DLD1 (cell line): ENCODE measurements around the gene KIF24.
"Not testable (repeated sequence)": the region's sequence is repeated elsewhere in the genome, so short reads cannot be mapped to it uniquely, and the experiment has no call there.

ENCODE experiments used
- in situ Hi-C: cut with HindIII; loops from 2 replicates; pipeline ENCODE4 v1.10.0; 2017; ENCODE audit warnings: low sequenced_read_pairs

The KIF24 gene

DNA sequence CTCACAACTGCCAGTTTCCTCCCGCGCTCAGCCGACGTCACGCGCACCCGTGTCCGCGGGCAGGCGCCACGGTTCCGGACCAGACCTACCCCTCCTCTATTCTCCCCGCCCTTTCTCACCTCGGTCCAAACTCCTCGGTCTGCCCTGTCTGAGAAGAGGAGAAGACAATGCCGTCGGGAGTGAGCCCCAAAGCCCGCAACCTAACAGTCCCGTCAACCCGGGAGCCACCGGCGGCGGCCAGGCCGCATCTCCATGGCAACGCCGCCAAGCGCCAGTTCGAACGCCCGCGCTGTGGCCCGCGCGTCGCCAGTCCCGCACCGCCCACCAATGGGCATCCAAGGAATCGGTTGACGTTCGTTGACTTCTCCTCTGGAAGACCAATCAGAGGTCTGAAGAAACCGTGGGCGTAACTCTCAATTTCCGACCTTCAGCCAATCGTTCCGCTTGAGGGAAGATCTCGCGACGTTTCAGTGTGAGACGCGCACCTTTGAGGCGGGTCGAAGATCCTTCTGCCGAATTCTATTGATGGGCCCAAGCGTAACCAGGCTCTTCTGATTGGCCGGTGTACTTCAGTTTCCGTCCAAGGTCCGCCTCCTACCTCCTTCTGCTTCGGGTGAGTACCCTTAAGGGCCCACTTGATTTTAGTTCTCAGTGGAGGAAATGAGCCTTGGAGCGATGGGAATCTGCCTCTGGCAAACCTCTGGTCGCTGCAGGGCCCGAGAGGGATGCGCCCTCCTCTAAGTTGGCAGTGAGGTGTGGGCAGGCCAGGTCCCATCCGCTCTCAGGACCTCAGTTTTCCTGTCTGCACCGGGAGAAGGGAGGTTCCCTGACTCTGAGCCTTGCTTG lies at the start of gene KIF24, which contains the start of gene NUDT2:
KIF24 (minus strand) TSS at position 282 of the 846 bp plus-strand sequence. CDS start 17,922 bp downstream, outside the sequence.
NUDT2 (plus strand) TSS at position 583 of the 846 bp plus-strand sequence. CDS start 9,471 bp downstream, outside the sequence.
- in situ Hi-C loops = no loop called here

GRCh38 chr9:34378376-34379060 lies 49.5 kb upstream of the KIF24 start:
- in situ Hi-C loops = no loop called here

- in situ Hi-C loops = no loop called here
Measured at GRCh38 chr9:34377404-34377746, 48.3 kb upstream of the KIF24 start.

DNA sequence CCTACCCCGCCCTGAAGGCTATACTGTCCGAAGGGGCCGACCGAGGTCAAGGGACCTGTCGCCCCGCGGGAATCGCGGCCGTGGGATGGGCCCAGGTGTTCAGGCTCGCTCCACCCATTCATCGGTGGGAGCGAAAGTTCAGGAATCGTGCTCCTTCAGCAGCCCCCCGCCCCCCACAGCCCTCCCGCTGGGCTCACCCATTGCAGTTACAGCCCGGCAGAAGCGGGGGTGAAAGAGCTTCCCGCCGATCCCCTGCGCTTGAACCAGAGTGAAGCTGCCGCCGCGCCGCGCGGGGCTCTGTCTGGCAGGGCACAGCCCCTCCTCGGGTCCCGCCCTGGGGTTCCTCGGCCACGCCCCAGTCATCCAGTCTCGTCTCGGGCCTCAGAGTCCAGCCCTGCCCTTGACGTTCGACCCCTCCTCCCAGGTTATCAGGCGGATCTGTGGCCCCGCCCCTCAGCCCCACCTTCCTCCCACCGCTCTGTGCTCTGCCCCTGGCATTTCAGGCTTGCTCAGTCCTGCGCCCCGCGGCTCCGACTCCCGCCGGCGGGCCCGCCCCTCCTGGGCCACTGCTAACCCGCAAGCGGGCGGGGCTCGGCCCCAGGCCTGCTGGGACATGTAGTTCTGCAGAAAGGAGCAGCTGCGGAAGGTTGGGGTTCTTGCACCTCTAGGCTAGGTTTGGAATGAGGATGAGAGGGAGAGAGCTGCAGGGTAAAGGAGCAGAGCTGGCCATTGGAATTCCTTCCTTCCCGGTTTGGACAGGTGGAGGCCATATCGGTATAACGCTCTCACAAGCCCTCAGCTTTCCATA lies 47.7 kb upstream of the KIF24 start, which contains the start of gene MYORG:
MYORG (minus strand) TSS at position 303 of the 808 bp plus-strand sequence. CDS start 3,955 bp downstream, outside the sequence.
- in situ Hi-C loops = no loop called here

- in situ Hi-C loops = no loop called here
Measured at GRCh38 chr9:34375901-34376595, 47.0 kb upstream of the KIF24 start.

DNA sequence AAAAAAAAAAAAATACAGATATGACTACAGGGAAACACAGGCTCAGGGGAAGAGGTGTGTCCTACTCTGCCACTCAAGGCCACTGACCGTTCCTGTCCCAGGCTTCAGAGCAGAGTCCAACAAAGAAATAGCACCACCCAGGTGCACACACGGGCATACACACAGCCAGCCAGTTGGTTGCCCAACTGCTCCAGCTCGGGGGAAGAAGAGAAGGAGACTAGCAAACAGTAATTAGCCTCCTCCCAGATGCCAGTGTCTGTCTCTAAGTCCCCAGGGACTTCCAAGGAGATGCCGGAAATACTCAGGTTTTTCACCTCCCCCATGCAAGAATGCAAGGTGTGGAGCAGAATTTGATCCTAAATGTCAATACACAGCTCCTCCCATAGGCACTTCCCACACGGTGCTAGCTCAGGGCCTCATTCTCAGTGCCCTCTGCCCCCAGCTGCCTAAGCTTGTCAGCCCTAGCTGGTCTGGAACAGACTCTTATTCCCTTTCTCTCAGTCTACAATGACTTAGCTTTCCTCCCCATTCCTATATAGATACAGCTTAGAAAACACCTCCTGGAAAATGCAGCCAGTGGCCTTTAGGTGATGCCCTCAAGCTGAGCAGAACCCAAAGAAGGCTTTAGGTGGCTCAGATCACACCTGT lies 46.0 kb upstream of the KIF24 start:
- in situ Hi-C loops = no loop called here

- in situ Hi-C loops = no loop called here
Measured at GRCh38 chr9:34374339-34374738, 45.3 kb upstream of the KIF24 start.

DNA sequence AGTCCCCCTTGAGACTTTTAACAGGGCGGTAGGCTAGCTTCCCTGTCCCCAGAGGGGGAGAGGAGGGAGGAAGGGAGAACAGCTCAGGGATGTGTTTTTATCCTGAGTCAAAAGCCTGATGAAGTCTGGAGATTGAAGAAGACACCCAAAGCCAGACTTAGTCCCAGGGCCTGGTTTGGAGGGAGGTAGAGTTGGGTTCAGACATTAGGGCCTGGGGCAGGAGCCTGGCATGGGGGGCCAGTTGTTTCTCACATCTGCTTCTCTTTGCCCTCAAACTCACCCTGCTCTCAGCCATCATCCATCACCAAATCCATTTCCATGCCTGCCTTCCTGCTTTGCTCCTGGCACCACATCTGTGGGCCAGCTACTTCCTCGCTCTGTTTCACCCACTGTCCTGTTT lies 44.7 kb upstream of the KIF24 start:
- in situ Hi-C loops = no loop called here

- in situ Hi-C loops = no loop called here
Measured at GRCh38 chr9:34372467-34373011, 43.5 kb upstream of the KIF24 start.

GRCh38 chr9:34371886-34372466 lies 42.9 kb upstream of the KIF24 start:
- in situ Hi-C loops = no loop called here

GRCh38 chr9:34370970-34371880 lies 42.2 kb upstream of the KIF24 start:
- in situ Hi-C loops = no loop called here

DNA sequence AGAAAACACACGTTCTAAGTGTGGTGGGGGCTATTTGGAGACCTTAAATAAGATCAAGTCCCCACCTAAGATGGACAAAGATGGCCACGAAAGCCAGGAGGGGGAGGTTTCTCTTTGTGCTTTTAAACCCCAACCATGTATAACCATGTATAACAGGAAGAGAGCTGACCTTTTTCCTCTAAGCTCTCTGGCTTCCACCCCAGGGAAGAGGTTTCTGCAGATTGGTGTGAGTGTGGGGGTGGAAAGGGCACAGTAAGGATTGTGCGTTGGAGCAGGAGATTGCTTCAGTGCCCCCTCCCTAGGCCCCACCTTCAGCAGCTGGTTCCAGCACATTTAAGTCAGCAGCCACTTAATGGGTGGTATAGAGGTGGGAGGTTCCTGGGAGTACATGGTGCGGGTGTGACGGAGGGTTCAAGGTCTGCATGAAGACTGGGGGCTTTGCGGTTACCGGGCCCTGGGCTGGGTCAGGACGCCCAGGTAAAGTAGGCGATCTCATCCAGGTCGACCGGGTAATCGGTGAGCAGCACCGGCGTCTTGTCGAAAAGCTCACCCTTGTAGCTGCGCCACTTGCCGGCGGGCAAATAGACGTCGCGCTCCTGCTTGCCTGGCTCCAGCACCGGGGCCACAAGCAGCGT lies 41.4 kb upstream of the KIF24 start:
- in situ Hi-C loops = no loop called here

DNA sequence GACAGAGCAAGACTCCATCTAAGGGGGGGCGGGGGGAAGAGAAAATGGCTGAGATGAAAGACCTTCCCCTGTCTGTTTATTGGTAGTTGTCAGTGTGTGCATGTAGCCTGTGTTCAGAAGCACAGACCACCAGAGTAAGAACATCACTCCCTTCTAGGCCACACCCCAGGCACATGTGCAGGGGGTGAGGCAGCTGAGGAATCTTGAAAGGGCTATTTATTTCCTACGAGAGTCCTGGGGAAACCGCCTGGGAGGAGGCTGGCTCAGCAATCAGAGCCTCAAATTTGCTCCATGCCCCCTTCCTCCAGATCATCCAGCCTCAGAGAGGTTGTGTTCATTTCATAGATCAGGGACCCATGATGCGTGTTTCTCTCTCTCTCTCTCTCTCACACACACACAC lies 40.6 kb upstream of the KIF24 start:
- in situ Hi-C loops = no loop called here

DNA sequence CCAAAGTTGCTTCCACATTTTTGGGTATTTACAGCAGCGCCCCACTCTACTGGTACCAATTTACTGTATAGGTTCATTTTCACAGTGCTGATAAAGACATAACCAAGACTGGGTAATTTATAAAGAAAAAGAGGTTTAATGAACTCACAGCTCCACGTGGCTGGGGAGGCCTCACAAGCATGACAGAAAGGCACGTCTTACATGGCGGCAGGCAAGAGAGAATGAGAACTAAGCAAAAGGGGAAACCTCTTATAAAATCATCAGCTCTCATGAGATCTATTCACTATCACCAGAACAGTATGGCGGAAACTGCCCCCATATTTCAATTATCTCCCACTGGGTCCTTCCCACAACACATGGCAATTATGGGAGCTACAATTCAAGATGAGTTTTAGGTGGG lies 39.7 kb upstream of the KIF24 start:
- in situ Hi-C loops = not testable (repeated sequence)

GRCh38 chr9:34367751-34368410 lies 38.8 kb upstream of the KIF24 start:
- in situ Hi-C loops = not testable (repeated sequence)

DNA sequence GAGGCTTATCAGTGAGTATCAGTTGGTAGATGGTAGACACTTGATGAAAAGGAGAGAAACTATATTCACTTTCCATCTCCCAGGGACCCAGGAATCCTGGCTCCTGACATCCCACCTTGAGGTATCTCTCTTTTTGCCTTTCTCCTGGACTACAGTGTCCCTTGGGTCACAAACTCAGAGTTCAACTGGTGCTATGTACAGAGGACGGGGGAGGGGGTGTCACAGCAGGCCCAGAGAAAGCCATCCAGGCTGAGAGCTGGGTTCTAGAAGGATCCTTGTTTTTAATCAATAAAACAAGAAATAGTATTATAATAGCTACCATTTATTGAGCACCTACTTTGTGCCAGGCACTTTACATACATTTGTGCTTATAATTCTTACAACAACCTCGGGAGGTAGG lies 37.3 kb upstream of the KIF24 start:
- in situ Hi-C loops = no loop called here

DNA sequence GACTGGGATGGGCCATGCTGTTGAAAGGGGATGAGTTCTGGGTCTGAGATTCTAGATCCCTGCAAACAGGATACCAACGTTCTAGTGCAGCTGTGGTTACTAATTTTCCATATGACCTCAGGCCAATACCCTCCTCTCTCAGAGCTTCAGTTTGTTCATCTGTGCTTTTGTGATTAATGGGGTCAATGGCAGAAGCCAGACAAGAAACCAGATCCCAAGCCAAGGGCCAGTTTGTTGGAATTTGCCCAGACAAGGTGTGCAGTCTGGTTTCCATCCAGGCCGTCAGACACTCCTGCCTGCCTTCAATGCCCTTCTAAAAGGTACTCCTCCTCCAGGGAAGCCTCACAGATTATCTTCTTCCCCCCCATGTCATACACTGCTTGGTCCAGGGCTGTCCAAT lies 36.2 kb upstream of the KIF24 start:
- in situ Hi-C loops = no loop called here
